MM.1S (cell line): ENCODE results near the gene SOBP.

Experiments used
- DNase-seq: peaks from one replicate; pipeline ENCODE4 v3.0.0-alpha.2; 2015
- H2AFZ ChIP-seq: fragments of 300-600 bp; sonication (generic); 2 replicates; pipeline ENCODE4 v1.6.0; 2016; ENCODE audit warnings: antibody characterized with exemption, low read length
- H3F3A ChIP-seq: fragments of 300-600 bp; sonication (generic); 2 replicates; pipeline ENCODE4 v1.6.1; 2016; ENCODE audit warnings: mild to moderate bottlenecking, antibody characterized with exemption, low read length, moderate library complexity, mixed read lengths; ENCODE audit not compliant: insufficient read depth
- H3K27ac ChIP-seq: fragments of 300-600 bp; sonication (generic); 2 replicates; pipeline ENCODE4 v1.5.1; 2016; ENCODE audit warnings: mild to moderate bottlenecking, low read length
- H3K27me3 ChIP-seq: fragments of 300-600 bp; sonication (generic); replicated peaks from 2 replicates; pipeline ENCODE4 v1.6.0; 2016; ENCODE audit warnings: low read length; ENCODE audit not compliant: insufficient read depth
- H3K36me3 ChIP-seq: fragments of 300-600 bp; sonication (generic); replicated peaks from 2 replicates; pipeline ENCODE4 v1.6.1; 2016; ENCODE audit warnings: mild to moderate bottlenecking, low read length, mixed read lengths; ENCODE audit not compliant: insufficient read depth
- H3K4me1 ChIP-seq: fragments of 300-600 bp; sonication (generic); 2 replicates; pipeline ENCODE4 v1.6.1; 2016; ENCODE audit warnings: low read length, mixed read lengths
- H3K4me2 ChIP-seq: fragments of 300-600 bp; sonication (generic); 2 replicates; pipeline ENCODE4 v1.6.0; 2016; ENCODE audit warnings: low read depth, low read length
- H3K4me3 ChIP-seq: fragments of 300-600 bp; sonication (generic); 2 replicates; pipeline ENCODE4 v1.5.1; 2016; ENCODE audit warnings: low read length, mixed read lengths
- H3K79me2 ChIP-seq: fragments of 300-600 bp; sonication (generic); 2 replicates; pipeline ENCODE4 v1.6.1; 2016; ENCODE audit warnings: mixed run types, low read length, mixed read lengths
- H3K9ac ChIP-seq: fragments of 300-600 bp; sonication (generic); 2 replicates; pipeline ENCODE4 v1.6.1; 2016; ENCODE audit warnings: low read length, mixed read lengths
- H3K9me2 ChIP-seq: fragments of 300-600 bp; sonication (generic); replicated peaks from 2 replicates; pipeline ENCODE4 v1.6.1; 2016; ENCODE audit warnings: mild to moderate bottlenecking, low read length, mixed read lengths; ENCODE audit not compliant: insufficient read depth
- H3K9me3 ChIP-seq: fragments of 300-600 bp; sonication (generic); replicated peaks from 2 replicates; pipeline ENCODE4 v1.6.1; 2016; ENCODE audit warnings: mild to moderate bottlenecking, low read length, mixed read lengths; ENCODE audit not compliant: insufficient read depth
- H4K20me1 ChIP-seq: fragments of 300-600 bp; sonication (generic); 2 replicates; pipeline ENCODE4 v1.6.1; 2016; ENCODE audit warnings: mild to moderate bottlenecking, low read length, moderate library complexity, mixed read lengths; ENCODE audit not compliant: insufficient read depth
- CTCF ChIP-seq: fragments of 300-600 bp; sonication (generic); IDR thresholded peaks from 2 replicates; pipeline ENCODE4 v1.5.1; 2016; ENCODE audit warnings: antibody characterized with exemption, low read length, mixed read lengths
- EZH2 ChIP-seq: fragments of 300-600 bp; sonication (generic); optimal IDR thresholded peaks from 2 replicates; pipeline ENCODE3; 2017; ENCODE audit warnings: low read depth, mild to moderate bottlenecking, antibody characterized with exemption, low read length, mixed read lengths
- EZH2phosphoT487 ChIP-seq: fragments of 300-600 bp; sonication (generic); IDR thresholded peaks from 2 replicates; pipeline ENCODE4 v1.6.1; 2018; ENCODE audit warnings: antibody characterized with exemption, low read length

SOBP gene

GRCh38 chr6:107539849-107540464, 50.0 kb downstream of the SOBP start:
- no peak overlapping the region for H3K27ac ChIP-seq
- no peaks in the 10 kb centered on the region for H3K27me3 ChIP-seq
- H3K4me2 ChIP-seq = no peak overlapping the region
- peaks cover 9% of the 10 kb centered on the region for H3F3A ChIP-seq
- no peaks in the 10 kb centered on the region for H4K20me1 ChIP-seq
- DNase-seq = no peak
- H2AFZ ChIP-seq = no peak overlapping the region
- no peaks in the 10 kb centered on the region for H3K9me3 ChIP-seq
- H3K79me2 ChIP-seq = no peaks in the 10 kb centered on the region
- TF ChIP-seq EZH2 (no peak), EZH2phosphoT487 (no peak), CTCF (no peak)
- no peak overlapping the region for H3K9ac ChIP-seq
- no peak overlapping the region for H3K4me3 ChIP-seq
- peaks cover 23% of the 10 kb centered on the region for H3K4me1 ChIP-seq
- H3K9me2 ChIP-seq = no peaks in the 10 kb centered on the region; the same call in 1 of the 2 replicates
- no peaks in the 10 kb centered on the region for H3K36me3 ChIP-seq

GRCh38 chr6:107540465-107540857, 50.5 kb downstream of the SOBP start:
- Histone ChIP-seq H3K9ac (no peak overlapping the region), H2AFZ (no peak overlapping the region), H4K20me1 (no peaks in the 10 kb centered on the region), H3F3A (peaks cover 9% of the 10 kb centered on the region), H3K27me3 (no peaks in the 10 kb centered on the region), H3K4me2 (no peak overlapping the region), H3K79me2 (no peaks in the 10 kb centered on the region), H3K9me2 (no peaks in the 10 kb centered on the region; the same call in 1 of the 2 replicates), H3K4me1 (peaks cover 23% of the 10 kb centered on the region), H3K4me3 (no peak overlapping the region), H3K9me3 (no peaks in the 10 kb centered on the region), H3K27ac (no peak overlapping the region), H3K36me3 (no peaks in the 10 kb centered on the region)
- no peak for TF ChIP-seq EZH2
- TF ChIP-seq CTCF = no peak
- TF ChIP-seq EZH2phosphoT487 = no peak
- DNase-seq = no peak

GRCh38 chr6:107542192-107542668, 52.3 kb downstream of the SOBP start:
- H2AFZ ChIP-seq = no peak overlapping the region
- H3K4me1 ChIP-seq = peaks cover 7% of the 10 kb centered on the region
- no peaks in the 10 kb centered on the region for H3K27me3 ChIP-seq
- no peak overlapping the region for H3K4me3 ChIP-seq
- H3K27ac ChIP-seq = no peak overlapping the region
- H3K9me2 ChIP-seq = no peaks in the 10 kb centered on the region; the same call in 1 of the 2 replicates
- TF ChIP-seq EZH2 (no peak), CTCF (no peak), EZH2phosphoT487 (no peak)
- no peaks in the 10 kb centered on the region for H4K20me1 ChIP-seq
- H3K9ac ChIP-seq = no peak overlapping the region
- H3K79me2 ChIP-seq = no peaks in the 10 kb centered on the region
- H3K4me2 ChIP-seq = no peak overlapping the region
- no peaks in the 10 kb centered on the region for H3K36me3 ChIP-seq
- H3K9me3 ChIP-seq = no peaks in the 10 kb centered on the region
- no peak for DNase-seq
- no peaks in the 10 kb centered on the region for H3F3A ChIP-seq
